ENCODE results near the gene NAA50.

NAA50 gene

DNA sequence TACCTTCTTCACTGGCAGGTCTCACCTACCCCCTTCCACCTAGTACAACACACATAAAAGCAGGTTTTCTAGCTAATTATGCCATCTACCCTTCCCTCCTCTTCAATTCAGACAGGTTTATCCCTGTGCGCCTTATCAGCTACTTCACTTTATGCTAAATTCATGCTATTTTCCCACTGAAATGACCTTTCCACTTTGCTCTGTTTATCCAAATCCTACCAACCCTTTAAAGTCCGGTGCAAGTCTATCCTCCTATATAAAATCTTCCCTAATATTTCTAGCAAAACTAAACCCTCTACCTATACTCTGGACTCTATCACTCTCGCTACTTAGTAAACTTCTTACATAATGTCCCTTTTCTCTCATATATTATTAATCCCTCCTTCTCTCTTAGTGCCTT lies 55.6 kb downstream of the NAA50 start:
- TF ChIP-seq, protein P1, sequence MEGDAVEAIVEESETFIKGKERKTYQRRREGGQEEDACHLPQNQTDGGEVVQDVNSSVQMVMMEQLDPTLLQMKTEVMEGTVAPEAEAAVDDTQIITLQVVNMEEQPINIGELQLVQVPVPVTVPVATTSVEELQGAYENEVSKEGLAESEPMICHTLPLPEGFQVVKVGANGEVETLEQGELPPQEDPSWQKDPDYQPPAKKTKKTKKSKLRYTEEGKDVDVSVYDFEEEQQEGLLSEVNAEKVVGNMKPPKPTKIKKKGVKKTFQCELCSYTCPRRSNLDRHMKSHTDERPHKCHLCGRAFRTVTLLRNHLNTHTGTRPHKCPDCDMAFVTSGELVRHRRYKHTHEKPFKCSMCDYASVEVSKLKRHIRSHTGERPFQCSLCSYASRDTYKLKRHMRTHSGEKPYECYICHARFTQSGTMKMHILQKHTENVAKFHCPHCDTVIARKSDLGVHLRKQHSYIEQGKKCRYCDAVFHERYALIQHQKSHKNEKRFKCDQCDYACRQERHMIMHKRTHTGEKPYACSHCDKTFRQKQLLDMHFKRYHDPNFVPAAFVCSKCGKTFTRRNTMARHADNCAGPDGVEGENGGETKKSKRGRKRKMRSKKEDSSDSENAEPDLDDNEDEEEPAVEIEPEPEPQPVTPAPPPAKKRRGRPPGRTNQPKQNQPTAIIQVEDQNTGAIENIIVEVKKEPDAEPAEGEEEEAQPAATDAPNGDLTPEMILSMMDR (IDR thresholded peaks at IDR 0.05; ENCODE audit: low read depth, low read length), result no peak
- DNase-seq (ENCODE audit: extremely low read depth, low read depth), result no peak

DNA sequence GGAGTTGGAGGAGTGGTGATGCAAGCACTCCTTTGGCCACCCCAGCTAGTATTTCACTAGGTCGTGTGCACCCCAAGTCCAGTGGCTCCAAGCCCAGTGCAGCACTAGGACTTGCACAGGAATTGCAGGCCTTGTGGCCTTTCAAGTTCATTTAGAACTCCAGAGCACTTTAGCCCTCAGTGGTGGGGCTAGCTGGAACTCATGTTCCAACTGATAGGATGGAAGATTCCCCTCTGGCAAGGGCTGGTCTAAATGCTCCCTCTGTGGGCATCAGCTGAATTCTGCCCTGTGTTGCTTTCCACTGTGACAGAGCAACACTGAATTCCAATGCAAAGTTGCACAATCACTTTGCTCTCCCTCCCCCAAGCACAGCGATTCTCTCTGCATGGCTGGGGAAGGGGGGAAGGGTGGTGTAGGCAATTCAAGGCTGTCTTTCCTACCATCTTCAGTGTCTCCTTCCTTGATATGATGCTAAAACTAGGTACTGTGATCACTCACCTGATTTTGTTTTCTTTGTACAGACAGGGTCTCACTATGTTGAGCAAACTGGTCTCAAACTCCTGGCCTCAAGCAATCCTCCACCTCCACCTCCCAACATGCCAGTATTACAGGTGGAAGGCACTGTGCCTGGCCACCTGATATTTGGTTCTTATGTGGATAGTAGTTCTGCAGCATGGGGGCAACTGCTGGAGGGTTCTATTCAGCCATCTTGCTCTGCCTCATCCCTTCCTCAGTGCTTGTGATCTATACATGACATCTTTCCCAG lies 59.9 kb downstream of the NAA50 start:
- TF ChIP-seq, protein P1 (IDR thresholded peaks at IDR 0.05; ENCODE audit: low read depth, low read length), result peak; percentile 27

DNA sequence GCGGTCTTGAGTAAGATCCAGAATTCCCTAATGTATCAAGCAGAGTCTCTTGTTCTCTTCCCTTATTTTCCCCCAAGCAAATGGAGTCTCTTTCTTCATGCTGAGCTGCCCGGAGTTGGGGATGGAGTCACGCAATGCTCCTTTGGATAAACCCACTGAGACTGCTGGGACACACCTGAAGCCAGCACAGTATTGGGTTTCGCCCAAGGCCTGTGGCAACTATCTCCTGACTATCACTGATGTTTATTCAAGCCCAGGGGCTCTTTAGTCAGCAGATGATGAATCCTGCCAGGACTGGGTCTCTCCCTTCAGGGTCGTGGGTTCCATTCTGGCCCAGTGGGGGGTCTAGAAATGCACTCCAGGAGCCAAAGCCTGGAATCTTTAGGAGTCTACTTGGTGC lies 60.9 kb downstream of the NAA50 start:
- DNase-seq (ENCODE audit: extremely low read depth, low read depth), result no peak
- TF ChIP-seq, protein P1 (IDR thresholded peaks at IDR 0.05; ENCODE audit: low read depth, low read length), result no peak

More for the DNA sequence above, 59.9 kb downstream of the NAA50 start:
- DNase-seq (ENCODE audit: extremely low read depth, low read depth), result peak; percentile 44

DNA sequence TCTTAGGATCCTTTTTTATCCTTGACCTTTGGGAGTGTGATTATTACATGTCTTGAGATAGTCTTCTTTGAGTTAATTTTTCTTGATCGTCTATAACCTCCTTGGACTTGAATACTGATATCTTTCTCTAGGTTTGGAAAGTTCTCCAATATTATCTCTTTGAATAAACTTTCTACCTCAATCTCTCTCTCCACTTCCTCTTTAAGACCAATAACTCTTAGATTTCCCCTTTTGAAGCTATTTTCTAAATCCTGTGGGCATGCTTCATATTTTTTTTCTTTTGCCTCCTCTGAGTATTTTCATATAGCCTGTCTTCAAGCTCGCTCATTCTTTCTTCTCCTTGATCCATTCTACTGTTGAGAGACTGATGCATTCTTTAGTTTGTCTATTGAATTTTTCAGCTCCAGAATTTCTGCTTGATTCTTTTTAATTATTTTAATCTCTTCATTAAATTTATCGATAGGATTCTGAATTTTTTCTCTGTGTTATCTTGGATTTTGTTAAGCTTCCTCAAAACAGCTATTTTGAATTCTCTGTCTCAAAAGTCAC lies 61.7 kb downstream of the NAA50 start:
- DNase-seq (ENCODE audit: extremely low read depth, low read depth), result no peak
- TF ChIP-seq, protein P1 (IDR thresholded peaks at IDR 0.05; ENCODE audit: low read depth, low read length), result no peak

DNA sequence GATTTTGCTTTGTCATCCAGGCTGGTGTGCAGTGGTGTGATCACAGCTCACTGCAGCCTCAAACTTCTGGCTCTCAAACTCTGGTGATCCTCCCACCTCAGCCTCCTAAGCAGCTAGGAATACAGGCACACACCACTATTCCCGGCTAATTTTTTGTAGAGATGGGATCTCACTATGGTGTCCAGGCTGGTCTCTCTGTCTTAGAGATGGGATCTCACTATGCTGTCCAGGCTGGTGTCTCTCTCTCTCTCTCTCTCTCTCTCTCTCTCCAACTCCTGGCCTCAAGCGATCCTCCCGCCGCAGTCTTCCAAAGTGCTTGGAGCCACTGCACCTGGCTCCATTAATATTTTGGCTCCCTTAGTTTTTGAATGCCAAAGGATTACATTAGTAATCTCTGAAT lies 67.3 kb downstream of the NAA50 start:
- TF ChIP-seq, protein P1 (IDR thresholded peaks at IDR 0.05; ENCODE audit: low read depth, low read length), result no peak
- no peak for DNase-seq (ENCODE audit: extremely low read depth, low read depth)

DNA sequence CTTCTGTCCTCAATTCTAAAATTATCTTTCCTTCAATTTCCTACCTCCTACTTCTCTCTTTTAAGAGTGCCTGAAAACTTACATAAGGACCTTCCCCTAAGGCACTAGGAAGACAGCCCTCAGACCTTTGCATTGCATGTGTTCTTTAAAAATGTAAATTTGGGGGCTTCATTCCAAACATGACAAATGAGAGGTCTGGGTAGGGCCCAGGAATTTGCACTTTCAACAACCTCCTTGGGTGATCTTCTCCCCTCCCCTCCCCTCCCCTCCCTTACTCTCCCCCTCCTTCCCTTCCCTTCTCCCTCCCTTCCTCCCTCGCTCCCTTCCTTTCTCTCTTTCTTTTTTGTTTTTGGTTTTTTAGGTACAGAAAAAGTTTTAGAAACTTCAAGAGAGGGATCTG lies 68.3 kb downstream of the NAA50 start:
- no peak for DNase-seq (ENCODE audit: extremely low read depth, low read depth)
- TF ChIP-seq, protein P1 (IDR thresholded peaks at IDR 0.05; ENCODE audit: low read depth, low read length), result no peak

DNA sequence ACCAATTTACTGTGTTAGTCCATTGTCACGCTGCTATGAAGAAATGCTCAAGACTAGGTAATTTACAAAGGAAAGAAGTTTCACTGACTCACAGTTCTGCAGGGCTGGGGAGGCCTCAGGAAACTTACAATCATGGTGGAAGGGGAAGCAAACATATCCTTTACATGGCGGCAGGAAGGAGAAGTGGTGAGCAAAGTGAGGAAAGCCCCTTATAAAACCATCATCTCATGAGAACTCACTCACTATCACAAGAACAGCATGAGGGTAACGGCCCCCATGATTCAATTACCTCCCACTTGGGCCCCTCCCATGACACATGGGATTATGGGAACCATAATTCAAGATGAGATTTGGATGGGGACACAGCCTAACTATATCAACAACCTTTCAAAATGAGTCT lies 69.8 kb downstream of the NAA50 start:
- TF ChIP-seq, protein P1 (IDR thresholded peaks at IDR 0.05; ENCODE audit: low read depth, low read length), result no peak
- no peak for DNase-seq (ENCODE audit: extremely low read depth, low read depth)
